DOHH2 (cell line): Measurements from ENCODE around the gene FNDC5.

Source experiments
- CTCF ChIP-seq: fragments of 200-600 bp; sonication (generic); IDR thresholded peaks from one replicate; pipeline ENCODE4 v1.5.1; 2014; ENCODE audit warnings: antibody characterized with exemption, mild to moderate bottlenecking, low read depth, low read length; ENCODE audit not compliant: poor library complexity, severe bottlenecking
- EZH2phosphoT487 ChIP-seq: fragments of 200-600 bp; sonication (generic); IDR thresholded peaks from 2 replicates; pipeline ENCODE4 v1.6.1; 2017; ENCODE audit warnings: borderline replicate concordance, mild to moderate bottlenecking, antibody characterized with exemption, low read length, moderate library complexity, mixed read lengths

- TF ChIP-seq CTCF (no peak), EZH2phosphoT487 (no peak)
Observed at GRCh38 chr1:32861904-32862695, 8.6 kb downstream of the FNDC5 start.
